ENCODE data around the gene SORCS2.

The SORCS2 gene

DNA sequence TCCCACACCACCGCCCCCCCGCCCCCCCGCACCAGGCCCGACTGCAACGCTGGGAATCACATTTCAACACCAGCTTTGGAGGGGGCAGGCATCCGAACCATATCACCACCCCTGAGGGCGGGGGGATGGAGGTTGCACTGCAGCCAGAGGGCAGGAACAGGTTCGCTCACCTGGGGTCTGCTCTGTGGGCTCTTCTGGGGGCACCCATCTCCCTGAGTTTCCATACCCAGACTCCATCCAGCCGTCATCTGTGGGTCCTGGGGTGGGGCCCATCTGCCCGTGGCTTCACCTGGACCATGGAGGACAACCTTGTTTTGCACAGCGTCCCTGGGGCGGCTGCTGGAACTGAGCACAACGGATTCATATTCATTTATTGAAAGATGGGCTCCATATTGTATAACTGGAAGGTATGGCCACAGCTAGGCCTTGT lies 235.5 kb downstream of the SORCS2 start:
- no peak for DNase-seq (ENCODE audit: low read depth in 2 of 2)

DNA sequence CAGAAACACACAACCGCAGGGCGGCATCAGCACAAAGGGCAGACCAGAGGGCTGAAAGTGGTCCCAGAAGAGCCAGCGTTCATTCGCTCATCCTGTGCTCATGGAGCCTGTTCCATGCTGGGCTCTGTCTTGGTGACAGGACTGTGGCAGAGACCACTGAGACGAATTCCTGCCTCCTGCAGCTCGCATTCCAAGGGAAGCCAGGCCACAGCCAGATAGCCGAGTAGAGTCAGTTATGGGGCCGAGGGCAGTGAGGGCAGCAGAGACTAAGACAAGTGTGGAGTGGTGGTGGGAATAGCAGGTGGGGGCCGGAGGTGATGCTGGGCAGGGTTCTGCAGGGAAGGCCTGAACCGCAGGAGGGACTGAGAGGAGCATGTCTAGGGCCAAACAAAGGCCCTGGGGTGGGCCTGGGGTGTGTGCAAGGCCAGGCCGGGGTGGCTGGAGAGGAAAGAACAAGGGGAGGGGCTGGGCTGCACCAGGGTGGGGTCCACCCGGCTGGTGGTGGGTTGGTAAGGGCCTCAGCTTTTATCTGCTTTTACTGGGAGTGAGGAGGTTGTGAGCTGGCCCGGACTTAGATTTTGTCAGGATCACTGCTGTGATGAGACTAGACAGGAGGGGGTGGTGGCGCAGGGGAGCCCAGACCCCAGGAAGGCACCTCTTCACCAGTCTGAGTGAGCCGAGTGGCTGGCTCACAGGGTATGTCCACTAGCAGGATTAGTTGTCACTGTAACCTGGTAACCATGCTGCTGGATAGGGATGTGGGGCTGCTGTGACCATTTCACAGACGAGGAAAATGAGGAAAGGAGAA lies 236.1 kb downstream of the SORCS2 start:
- no peak for DNase-seq (ENCODE audit: low read depth in 2 of 2)

DNA sequence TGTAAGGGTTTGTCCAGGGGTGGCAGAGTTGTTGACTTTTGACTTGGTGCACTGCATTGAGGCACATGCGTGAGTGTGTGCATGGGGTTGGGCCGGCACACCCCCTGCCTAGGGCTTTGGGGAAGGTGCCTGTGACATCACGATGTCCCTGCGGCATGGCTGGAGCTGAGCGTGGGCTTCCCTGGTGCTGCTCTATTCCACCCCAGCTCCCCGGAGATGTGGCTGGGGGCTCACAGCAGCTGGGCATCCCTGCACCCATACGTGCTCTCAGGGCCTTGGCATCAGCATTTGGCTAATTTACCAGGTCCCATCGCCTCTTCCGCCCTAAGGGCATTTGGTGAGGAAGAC lies 236.7 kb downstream of the SORCS2 start:
- DNase-seq (ENCODE audit: low read depth in 2 of 2) = no peak

DNA sequence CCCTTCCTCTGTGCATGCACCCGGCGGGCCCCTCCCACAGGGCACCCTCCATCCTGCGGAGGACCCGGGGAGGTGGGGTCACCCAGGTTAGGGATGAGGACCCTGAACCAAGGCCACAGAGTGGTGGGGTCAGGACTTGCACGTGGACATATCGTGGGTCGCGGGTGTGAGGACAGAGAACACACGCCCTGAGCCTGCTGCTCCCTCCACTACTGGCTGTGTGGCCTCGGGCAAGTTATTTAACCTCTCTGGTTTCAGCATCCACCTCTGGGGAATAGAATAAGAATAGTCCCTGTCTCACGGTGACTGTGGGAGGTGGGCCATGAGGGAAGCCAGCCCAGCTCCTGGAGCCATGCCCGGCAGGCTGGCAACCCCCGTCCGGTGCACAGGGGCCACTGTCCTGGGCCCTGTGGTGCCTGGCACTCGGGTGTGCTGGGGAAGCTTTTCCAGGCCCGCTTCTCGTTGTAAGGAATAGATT lies 237.3 kb downstream of the SORCS2 start:
- no peak for DNase-seq (ENCODE audit: low read depth in 2 of 2)

DNA sequence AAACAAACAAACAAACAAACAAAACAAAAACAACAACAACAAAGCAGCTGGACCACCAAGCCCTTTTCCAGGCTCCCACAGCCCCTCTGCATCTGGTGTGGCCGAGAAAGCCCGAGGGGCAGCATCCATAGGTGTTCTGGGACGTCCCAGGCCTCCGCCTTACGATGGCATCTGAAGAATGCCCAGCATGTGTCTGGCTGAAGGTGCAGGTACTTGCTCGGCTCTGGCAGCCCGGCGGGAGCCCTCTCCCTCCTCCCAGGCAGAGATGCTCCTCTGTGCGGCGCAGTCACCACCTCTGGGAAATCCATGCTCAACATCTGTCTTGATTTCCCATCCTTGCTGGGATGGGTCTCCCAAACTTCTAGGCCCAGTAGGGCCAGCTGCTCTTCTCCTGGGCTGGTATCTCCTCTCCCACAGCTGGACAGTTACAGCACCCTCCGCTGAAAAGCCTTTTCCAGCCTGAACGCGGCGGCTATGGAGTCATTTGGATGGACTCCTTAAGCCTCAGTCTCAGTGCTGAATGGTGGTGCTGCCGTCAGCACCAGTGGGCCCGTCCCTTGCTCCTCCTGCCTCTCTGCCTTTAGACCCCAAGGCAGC lies 238.1 kb downstream of the SORCS2 start:
- no peak for DNase-seq (ENCODE audit: low read depth in 2 of 2)

DNA sequence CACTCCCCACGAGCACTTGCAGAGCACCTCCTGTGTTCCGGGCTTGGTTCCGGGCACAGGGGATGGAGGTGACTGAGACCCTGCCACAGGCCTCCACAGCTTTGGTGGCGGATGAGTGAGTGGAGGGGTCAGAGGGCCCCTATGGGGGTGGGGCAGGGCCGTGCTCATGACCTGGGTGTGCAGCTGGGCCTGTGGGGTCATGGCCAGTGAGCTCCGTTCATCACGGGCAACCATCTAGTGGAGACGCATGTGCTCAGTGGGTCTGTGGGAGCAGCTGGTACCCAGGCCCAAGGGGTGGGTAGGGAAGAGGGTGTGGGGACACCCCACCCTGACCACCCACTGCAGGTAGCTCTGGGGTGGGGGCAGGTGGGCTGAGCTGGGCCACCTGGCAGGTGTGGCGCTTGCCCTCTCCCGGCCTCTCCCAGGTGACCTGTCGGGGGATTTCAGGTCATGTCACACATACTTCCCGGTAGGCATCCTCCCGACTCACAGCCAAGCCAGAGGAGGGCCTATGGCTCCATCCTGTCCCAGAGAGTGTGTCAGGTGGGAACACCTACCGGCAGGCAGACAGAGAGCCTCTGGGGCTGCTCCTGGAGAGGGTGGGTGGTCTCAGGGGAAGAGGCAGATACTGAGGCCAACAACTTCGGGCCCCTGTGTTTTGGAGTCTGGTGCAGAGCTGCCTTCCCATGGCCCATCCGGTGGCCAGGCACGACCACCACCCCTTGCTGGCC lies 238.8 kb downstream of the SORCS2 start:
- no peak for DNase-seq (ENCODE audit: low read depth in 2 of 2)

DNA sequence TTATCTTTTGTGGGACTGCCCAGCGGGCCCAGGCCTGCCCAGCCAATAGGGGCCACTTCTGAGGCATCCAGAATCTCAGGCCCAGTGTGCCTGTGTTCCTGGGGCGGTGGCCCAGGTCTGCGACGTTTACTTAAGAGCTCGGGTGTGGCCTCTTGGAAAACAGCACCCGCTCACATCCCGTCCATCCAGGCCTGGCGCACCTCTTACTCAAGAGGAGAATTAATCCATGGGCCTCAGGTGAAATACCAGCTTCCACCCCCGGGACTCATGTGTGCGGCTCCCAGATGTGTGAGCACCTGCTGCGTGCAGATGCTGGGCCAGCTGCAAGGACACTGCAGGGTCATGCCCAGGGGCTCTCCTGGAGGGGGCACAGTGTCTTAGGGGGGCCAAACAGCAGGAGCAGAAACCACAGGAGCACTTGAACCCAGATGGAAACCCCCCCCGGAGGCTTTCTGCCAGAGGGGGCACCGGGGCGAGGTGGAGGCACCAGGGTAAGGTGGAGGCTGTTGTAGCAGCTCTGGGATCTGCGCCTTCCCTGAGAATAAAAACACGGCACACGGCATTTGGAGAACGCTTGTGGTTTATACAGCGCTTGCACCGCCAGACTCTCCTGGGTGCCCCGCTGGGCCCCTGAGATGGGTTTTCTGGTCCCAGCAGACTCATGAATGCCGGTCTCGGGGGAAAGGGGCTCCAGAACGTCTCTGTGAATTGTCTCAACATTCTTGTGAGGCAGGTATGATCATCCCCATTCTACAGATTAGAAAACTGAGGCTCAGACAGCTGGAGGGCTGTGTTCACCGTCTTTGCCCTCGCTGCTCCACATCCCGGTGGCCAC lies 239.6 kb downstream of the SORCS2 start:
- DNase-seq (ENCODE audit: low read depth in 2 of 2) = no peak

DNA sequence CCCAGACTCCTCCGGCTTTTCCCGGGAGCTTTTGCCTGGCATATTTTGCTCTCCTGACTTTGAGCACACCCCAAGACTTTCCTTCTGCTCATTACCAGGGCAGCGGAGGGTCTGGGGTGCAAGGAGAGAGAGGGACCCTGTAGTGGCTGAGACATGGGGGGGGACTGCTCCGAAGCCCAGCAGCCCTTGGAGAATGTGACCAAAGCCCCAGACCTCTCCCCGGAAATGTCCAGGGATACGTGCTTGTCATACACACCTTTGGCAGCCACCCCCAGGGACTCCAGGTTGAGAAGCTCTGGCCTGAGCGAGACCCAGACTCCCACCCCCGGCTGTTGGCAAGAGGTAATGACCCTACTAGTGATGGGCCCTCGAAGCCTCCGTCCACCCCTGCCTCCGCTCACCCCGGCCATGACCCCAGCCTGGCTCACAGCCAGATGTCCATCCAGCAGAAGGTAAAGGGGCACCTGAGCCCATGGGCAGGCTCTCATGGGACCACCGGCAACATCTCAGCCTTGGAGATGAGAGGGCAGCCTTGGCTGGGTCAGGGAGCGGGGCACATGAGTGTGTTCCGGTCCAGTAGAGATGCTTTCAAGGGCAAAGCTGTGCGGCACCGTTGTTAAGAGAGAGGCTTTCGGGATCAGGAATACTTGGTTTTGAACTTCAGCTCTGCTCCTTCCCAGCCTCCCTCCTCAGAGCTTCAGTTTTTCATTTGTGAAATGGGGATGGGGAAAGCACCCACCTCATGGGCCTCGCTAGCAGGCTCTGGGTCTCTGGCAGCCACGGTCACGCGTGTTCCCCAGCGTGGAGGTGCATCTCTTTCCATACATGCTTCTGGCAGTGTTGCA lies 240.4 kb downstream of the SORCS2 start:
- no peak for DNase-seq (ENCODE audit: low read depth in 2 of 2)

DNA sequence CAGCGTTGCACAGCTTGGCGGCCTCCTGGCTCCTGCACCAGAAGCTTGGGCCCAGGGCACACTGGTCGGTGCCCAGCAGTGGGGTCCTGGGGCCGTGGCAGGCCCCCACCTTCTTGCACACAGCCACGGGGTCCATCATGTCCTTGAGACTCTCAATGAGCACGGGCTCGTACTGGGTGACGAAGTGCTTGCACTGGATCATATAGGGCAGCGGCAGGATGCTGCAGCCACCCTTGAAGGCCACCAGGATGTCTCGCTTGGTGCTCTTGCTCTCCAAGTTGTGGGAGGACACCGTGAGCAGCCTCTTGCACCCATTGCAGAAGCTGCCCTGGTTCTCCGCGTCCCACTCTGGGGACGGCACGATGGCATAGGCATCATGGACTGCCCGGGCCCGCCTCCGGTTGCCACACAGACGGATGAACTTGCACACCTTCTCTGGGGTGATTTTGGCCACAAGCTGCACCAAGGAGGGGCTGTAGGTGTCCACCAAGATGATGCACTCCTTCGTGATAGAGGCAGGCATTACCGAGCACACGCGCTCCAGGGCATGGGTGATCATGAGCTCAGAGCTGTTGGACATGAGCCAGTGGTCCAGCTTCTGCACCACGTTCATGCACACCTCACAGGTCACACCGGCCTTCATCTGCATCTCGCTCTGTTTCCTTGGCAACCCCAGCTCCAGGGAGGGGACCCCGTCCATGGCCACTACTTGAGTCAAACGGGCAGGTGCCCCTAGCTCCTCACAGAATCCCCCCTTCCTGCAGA lies 241.2 kb downstream of the SORCS2 start:
- no peak for DNase-seq (ENCODE audit: low read depth in 2 of 2)

DNA sequence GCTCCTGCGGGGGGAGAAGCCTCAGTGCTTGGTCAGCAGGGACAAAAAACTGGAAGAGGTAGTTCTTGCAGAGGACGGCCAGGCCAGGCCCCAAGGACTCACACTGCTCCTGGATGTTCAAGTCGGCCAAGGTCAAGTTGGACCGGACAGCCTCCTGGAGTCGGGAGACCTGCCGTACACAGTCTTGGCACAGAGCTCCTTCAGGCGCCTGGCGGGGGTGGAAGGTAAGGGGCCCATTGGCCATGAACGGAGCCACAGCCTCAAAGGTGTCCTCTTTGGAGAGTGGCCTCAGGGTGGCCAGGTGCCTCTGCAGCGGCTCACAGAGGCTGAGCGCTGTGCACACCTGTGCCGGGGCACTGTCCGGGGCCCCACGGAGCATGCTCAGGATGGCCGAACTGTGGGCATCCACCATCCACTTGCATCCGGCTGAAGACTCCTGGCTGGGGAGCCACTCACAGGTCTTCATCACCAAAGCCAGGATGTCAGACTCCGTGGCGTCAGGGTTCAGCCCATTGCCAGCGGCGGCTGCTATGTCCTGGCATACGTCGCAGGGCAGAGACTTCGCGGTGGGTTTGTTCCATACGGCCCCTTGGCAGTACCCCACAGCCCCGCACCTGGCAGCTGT lies 241.9 kb downstream of the SORCS2 start:
- DNase-seq (ENCODE audit: low read depth in 2 of 2) = no peak

DNA sequence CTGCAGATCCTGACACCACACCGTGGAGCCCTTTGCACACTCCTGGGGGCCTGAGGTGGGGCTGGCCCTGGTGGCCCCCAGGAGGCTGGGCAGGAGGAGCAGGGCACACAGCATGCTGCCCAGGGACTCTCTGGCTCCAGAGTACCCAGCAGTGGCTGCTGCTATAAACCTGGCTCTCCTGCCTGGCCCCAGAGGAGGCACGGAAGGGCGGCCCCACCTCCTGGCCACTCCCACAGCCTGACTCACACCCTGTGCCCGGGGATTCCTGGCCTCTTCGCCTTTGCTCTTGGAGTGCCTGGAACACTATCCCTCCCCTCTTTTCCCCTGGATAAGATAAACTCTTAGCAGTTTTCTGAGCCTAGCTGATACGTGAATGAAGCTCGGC lies 242.4 kb downstream of the SORCS2 start, which contains the start of gene PSAPL1:
Gene PSAPL1, minus strand, starts transcription at position 165 of the 385 bp plus-strand sequence. Its CDS starts 51 bp downstream, at position 114.
- no peak for DNase-seq (ENCODE audit: low read depth in 2 of 2)

DNA sequence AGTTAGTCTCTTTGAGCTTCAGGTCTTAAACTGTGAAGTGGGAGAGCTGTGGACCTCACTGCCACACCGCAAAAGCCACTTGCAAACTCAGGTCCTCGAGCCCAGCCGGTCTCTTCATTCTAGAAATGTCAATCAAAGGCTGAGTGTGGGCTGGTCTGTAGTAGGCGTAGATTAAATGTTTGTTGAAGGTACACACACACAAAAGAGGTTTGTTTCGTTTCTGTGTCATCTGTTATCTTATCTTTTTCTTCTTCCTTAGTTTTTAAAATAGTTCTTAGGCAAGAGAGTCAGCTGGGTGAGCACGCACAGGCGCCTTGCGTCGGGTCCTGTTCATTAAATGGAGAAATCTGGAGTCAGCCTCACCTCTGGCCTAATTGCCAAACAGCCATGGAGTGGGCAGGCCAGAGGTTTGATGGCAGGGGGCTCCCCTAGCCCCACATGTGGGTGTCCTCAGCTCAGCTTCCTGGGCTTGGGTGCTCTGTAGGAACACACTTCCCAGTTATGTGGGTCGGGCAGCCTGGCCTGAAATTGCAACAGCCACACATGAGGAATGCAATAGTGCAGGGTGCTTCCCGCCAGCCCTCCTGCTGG lies 243.2 kb downstream of the SORCS2 start:
- DNase-seq (ENCODE audit: low read depth in 2 of 2) = no peak

DNA sequence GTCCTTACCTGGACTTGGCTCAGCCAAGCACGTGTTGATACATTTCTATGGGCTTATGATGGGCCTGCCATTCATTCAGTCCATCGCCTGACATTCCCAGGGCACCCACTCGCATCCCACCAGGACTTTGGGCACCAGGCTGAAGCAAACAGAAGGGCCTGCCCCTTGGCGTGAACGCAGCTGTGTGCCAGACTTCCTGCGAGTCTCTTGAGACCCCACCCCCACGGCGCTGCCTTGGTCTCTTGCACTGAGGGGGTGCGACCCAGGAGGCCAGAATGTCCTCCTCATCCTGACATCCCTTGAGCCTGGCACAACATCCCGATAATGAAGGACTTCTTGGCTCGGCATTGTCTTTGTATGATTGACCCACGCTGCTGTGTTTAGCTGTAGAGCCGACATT lies 243.9 kb downstream of the SORCS2 start:
- DNase-seq (ENCODE audit: low read depth in 2 of 2) = no peak

DNA sequence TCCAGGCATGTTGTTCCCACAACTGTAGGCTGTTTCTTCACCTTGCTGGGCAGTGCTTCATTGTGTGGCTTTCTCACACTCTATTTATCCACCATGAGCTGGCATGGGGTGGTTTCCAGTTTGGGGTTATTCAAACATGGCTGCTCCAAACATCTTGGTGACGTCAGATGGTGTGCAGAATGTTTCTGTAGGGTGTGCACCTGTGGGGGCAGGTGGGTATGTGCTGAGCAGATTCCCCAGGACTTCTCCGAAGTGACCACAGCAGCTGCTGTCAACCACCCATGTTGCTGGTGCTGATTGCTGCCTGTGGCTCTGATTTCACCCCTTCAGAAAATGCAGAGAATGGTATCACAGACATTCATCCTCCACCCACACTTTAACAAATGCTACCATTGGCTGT lies 247.4 kb downstream of the SORCS2 start:
- DNase-seq (ENCODE audit: low read depth in 2 of 2) = no peak

DNA sequence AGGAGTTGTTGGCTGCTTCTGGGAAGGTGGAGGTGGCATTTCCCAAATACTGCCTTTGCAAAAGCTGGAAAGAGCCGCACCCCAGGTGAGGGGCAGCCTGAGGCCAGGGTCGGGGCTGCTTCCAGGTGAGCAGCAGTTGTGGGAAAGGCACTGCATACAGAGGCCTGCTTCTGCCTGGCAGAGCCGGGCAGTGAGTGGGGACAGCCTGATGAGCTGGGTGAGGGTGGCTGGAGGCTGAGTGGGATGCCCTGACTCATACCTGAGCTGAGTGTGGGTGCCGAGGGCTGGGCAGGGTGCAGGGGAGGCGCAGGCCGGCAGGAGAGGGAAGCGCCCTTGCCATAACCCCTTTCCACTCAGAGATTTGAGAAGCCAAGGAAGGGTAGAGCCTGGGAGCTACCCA lies 248.9 kb downstream of the SORCS2 start:
- DNase-seq (ENCODE audit: low read depth in 2 of 2) = no peak

DNA sequence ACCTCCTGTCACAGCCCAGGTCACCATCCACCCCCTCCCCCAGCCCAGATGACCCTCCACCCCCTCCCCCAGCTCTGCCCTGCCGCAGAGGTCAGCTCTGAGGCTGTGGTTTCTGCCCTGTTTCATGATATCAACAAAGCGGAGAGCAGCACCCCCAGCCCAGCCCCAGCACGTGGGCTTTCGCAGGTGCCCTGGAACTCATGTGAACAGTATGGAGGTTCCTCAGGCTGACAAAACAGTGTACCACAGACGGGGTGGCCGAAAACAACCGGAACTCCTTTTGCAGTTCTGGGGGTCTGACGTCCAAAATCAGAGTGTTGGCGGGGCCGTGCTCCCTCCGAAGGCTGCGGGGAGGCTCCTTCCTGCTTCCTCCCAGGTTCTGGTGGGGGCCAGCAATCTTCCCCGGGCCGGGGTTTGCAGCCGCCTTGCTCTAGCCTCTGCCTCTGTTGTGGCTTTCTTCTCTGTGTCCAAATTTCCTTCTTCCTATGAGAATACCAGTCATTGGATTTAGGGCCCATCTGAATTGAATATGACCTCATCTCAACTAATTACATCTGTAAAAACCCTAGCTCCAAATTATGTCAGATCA lies 250.3 kb downstream of the SORCS2 start:
- no peak for DNase-seq (ENCODE audit: low read depth in 2 of 2)

DNA sequence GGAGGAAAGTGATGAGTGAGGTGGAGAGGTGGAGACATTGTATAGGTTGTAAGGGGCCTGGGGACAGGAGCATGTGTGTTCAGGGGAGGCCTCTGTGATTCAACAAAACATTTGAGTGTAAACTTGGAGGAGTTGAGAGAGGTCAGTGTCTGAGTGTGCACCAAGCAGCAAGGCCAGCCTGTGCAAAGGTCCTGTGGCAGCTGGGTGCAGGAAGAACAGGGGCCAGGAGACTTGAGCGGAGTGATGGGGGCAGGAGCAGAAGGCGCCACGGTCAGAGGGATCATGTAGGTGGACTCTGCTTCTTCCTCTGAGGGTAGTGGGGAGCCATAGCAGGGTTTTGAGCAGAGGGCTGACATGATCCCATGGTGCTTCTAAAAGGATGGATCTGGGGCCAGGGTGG lies 252.0 kb downstream of the SORCS2 start:
- DNase-seq (ENCODE audit: low read depth in 2 of 2) = no peak

DNA sequence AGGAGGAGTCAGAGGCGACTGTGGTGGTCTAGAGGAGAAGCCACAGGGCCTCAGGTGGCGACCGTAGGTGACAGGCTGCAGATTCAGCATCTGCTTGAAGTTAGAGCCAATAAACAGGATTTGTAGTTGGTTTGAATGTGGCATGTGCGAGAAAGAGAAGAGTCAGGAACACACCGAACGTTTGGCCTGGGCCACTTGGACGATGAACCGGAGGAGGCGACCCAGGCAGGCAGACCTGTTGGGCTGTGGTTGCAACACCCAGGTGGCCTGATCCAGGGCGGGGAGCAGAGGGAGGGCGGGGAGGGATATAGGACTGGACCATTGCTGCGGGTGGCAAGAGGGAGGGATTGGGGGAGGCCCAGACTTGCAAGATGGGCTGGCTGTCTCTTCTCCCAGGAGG lies 252.4 kb downstream of the SORCS2 start:
- DNase-seq (ENCODE audit: low read depth in 2 of 2) = no peak

DNA sequence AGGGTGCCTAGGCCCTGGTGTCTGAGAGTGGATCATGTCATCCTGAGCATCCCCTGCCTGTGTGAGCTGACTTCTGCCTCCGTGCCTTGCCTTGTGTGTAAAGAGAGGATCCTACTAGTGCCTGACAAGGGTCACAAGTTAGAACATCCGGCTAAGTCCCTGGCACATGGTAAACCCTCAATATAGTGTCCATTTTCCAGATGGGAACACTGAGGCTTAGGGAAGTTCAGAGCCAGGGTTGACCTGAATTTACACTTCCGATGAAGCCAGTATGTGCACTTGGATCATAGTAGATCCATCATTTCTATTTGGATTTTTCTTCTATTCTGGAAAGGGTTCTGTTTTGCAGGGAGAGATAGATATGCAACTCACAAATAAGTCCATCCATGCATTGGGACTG lies 254.9 kb downstream of the SORCS2 start:
- no peak for DNase-seq (ENCODE audit: low read depth in 2 of 2)
